Liver (tissue), 9 donors: ENCODE data around the gene ANKRD33B. TPM values are rescaled to one million over a fixed set of nuclear protein-coding genes. Genes with fewer than 3 reads are reported as not detected.

Source experiments
- DNase-seq: peaks from one replicate; pipeline ENCODE4 v3.0.0-alpha.2; 2017; ENCODE audit warnings: low spot score
- H3K27ac ChIP-seq, 2 donors: one replicate each; pipeline ENCODE4 v1.7.0; 2013; ENCODE audit warnings: inconsistent platforms in 2 of 2, low read length in 2 of 2, control low read depth in 1 of 2, low read depth in 1 of 2, mild to moderate bottlenecking in 1 of 2
- H3K27me3 ChIP-seq, 4 donors: one replicate each; pipeline versions ENCODE4 v1.6.1 to v1.7.0; 2013; ENCODE audit warnings: low read length in 3 of 4, inconsistent platforms in 1 of 4, mild to moderate bottlenecking in 1 of 4, moderate library complexity in 1 of 4; ENCODE audit not compliant: control insufficient read depth in 4 of 4, insufficient read depth in 4 of 4
- H3K36me3 ChIP-seq, 4 donors: one replicate each; pipeline versions ENCODE4 v1.6.1 to v1.7.0; 2013; ENCODE audit warnings: low read length in 3 of 4, mild to moderate bottlenecking in 3 of 4, low read depth in 1 of 4, moderate library complexity in 1 of 4; ENCODE audit not compliant: control insufficient read depth in 4 of 4, insufficient read depth in 3 of 4
- H3K4me1 ChIP-seq, 4 donors: one replicate each; pipeline versions ENCODE4 v1.6.1 to v1.7.0; 2013; ENCODE audit warnings: low read length in 3 of 4, mild to moderate bottlenecking in 3 of 4, moderate library complexity in 1 of 4; ENCODE audit not compliant: control insufficient read depth in 4 of 4, insufficient read depth in 4 of 4
- H3K4me3 ChIP-seq, 3 donors: one replicate each; pipeline versions ENCODE4 v1.6.1 to v1.7.0; 2013; ENCODE audit warnings: low read length in 3 of 3, control low read depth in 1 of 3, low read depth in 1 of 3, mild to moderate bottlenecking in 1 of 3
- H3K9ac ChIP-seq, 2 donors: one replicate each; pipeline ENCODE4 v1.7.0; 2013; ENCODE audit warnings: low read length in 2 of 2, mild to moderate bottlenecking in 2 of 2, moderate library complexity in 2 of 2, control low read depth in 1 of 2, low read depth in 1 of 2
- H3K9me3 ChIP-seq, 4 donors: one replicate each; pipeline versions ENCODE4 v1.6.1 to v1.7.0; 2013; ENCODE audit warnings: low read length in 3 of 4; ENCODE audit not compliant: control insufficient read depth in 4 of 4
- CTCF ChIP-seq: fragments of 150-350 bp; IDR thresholded peaks from 2 replicates; pipeline ENCODE4 v1.5.1; 2017; ENCODE audit warnings: improper control_type of control experiment, low read depth, low read length; ENCODE audit not compliant: missing input control
- EGR1 ChIP-seq, 2 donors: IDR thresholded peaks; 2 replicates each; pipeline ENCODE4 v1.6.1; 2016 to 2018; ENCODE audit warnings: antibody characterized with exemption in 2 of 2, low read depth in 2 of 2
- FOXA1 ChIP-seq: IDR thresholded peaks from 2 replicates; pipeline ENCODE4 v1.6.1; 2016; ENCODE audit warnings: antibody characterized with exemption
- HNF4A ChIP-seq, 2 donors: conservative IDR thresholded peaks; 2 replicates each; pipeline ENCODE4 v1.6.1; 2016; ENCODE audit warnings: antibody characterized with exemption in 2 of 2, mild to moderate bottlenecking in 2 of 2
- HNF4G ChIP-seq: IDR thresholded peaks from 2 replicates; pipeline ENCODE4 v1.6.1; 2016; ENCODE audit warnings: antibody characterized with exemption
- JUND ChIP-seq, 2 donors: IDR thresholded peaks; 2 replicates each; pipeline ENCODE4 v1.6.1; 2016; ENCODE audit warnings: antibody characterized with exemption in 2 of 2
- MAX ChIP-seq: IDR thresholded peaks from 2 replicates; pipeline ENCODE4 v1.6.1; 2016; ENCODE audit warnings: antibody characterized with exemption
- RAD21 ChIP-seq, 2 donors: IDR thresholded peaks; 2 replicates each; pipeline ENCODE4 v1.6.1; 2016; ENCODE audit warnings: antibody characterized with exemption in 2 of 2, mild to moderate bottlenecking in 2 of 2
- REST ChIP-seq: IDR thresholded peaks from 2 replicates; pipeline ENCODE4 v1.6.1; 2016; ENCODE audit warnings: antibody characterized with exemption, mild to moderate bottlenecking
- SP1 ChIP-seq: IDR thresholded peaks from 2 replicates; pipeline ENCODE4 v1.6.1; 2018; ENCODE audit warnings: antibody characterized with exemption, mild to moderate bottlenecking
- TAF1 ChIP-seq: conservative IDR thresholded peaks from 2 replicates; pipeline ENCODE4 v1.6.1; 2016; ENCODE audit warnings: antibody characterized with exemption, mild to moderate bottlenecking
- YY1 ChIP-seq: IDR thresholded peaks from 2 replicates; pipeline ENCODE4 v1.6.1; 2016; ENCODE audit warnings: antibody characterized with exemption, mild to moderate bottlenecking
- WGBS: extraction: QIAGEN DNeasy Blood & Tissue Kit; methylation state at CpG from one replicate; pipeline ENCODE4 v1.1.7; 2013; 5-methylcytosine and 5-hydroxymethylcytosine counted together
- polyA plus RNA-seq, 2 donors: library from polyadenylated mRNA; stranded (reverse) in 1 of 2; unstranded in 1 of 2; fragments of 200-250 nt in 1 of 2; fragments of >200 nt in 1 of 2; fragmentation: Nextera tagmentation in 1 of 2; extraction: Ambion mirVana in 1 of 2; gene quantifications; one replicate each; pipeline versions ENCODE4 v1.2.1 to v1.2.3, GENCODE V29; 2013 to 2015
- total RNA-seq, 2 donors: library from RNA; depleted of rRNA; stranded (reverse); fragments of >200 nt; gene quantifications; one replicate each; pipeline ENCODE4 v1.2.3, GENCODE V29; 2014
- donor health status: healthy.
- donor health status: healthy.
- donor health status: healthy.
- donor health status: healthy.
- donor health status: healthy.

ANKRD33B gene
- total and polyA plus RNA-seq, 4 donors, result 0.09 to 1.9 (median 0.25) TPM; not detected in 1

GRCh38 chr5:10660720-10661387, 97.0 kb downstream of the ANKRD33B start:
- 94% methylated on average over 15 of the region's 15 CpGs for WGBS
- no peaks in the 10 kb centered on the region for H3K9me3 ChIP-seq
- peaks cover 5 to 13% (median 7%) of the 10 kb centered on the region in 4 donors for H3K4me1 ChIP-seq
- H3K9ac ChIP-seq, result no peak overlapping the region
- no peak overlapping the region for H3K4me3 ChIP-seq
- H3K36me3 ChIP-seq, result no peaks in the 10 kb centered on the region
- H3K27me3 ChIP-seq, result no peaks in the 10 kb centered on the region
- TF ChIP-seq FOXA1, result no peak
- no peak for TF ChIP-seq CTCF
- no peak for DNase-seq
- no peak overlapping the region for H3K27ac ChIP-seq

- WGBS, result 96% methylated on average over 13 of the region's 13 CpGs
- no peaks in the 10 kb centered on the region for H3K9me3 ChIP-seq
Measured at GRCh38 chr5:10661401-10661800, 97.5 kb downstream of the ANKRD33B start.

GRCh38 chr5:10662083-10662482, 98.2 kb downstream of the ANKRD33B start:
- H3K36me3 ChIP-seq, result no peaks in the 10 kb centered on the region
- no peaks in the 10 kb centered on the region for H3K9me3 ChIP-seq
- 96% methylated on average over 11 of the region's 11 CpGs for WGBS
- TF ChIP-seq HNF4A (conservative IDR thresholded peaks at IDR 0.05), result no peak
- TF ChIP-seq HNF4G, result no peak
- TF ChIP-seq SP1, result no peak
- no peak for TF ChIP-seq TAF1
- TF ChIP-seq REST, result no peak
- no peak for TF ChIP-seq JUND (IDR thresholded peaks at IDR 0.05)
- TF ChIP-seq RAD21 (IDR thresholded peaks at IDR 0.05), result no peak
- TF ChIP-seq MAX, result no peak
- no peak overlapping the region for H3K27ac ChIP-seq
- DNase-seq, result no peak
- no peaks in the 10 kb centered on the region for H3K27me3 ChIP-seq
- H3K9ac ChIP-seq, result no peak overlapping the region
- H3K4me1 ChIP-seq, result peaks cover 5 to 13% (median 7%) of the 10 kb centered on the region in 4 donors
- no peak overlapping the region for H3K4me3 ChIP-seq

More at GRCh38 chr5:10661401-10661800, 97.5 kb downstream of the ANKRD33B start:
- DNase-seq, result no peak
- H3K9ac ChIP-seq, result no peak overlapping the region
- TF ChIP-seq JUND (IDR thresholded peaks at IDR 0.05) (no peak), RAD21 (IDR thresholded peaks at IDR 0.05) (no peak), SP1 (no peak), EGR1 (IDR thresholded peaks at IDR 0.05; ENCODE audit: low read depth in 2 of 2) (no peak), TAF1 (no peak), YY1 (no peak)
- H3K4me3 ChIP-seq, result no peak overlapping the region
- H3K36me3 ChIP-seq, result no peaks in the 10 kb centered on the region
- no peak overlapping the region for H3K27ac ChIP-seq
- peaks cover 5 to 13% (median 7%) of the 10 kb centered on the region in 4 donors for H3K4me1 ChIP-seq
- no peaks in the 10 kb centered on the region for H3K27me3 ChIP-seq
